Measurements from ENCODE around the gene AARS2.

The AARS2 gene

GRCh38 chr6:44258921-44259320, 54.2 kb downstream of the AARS2 start:
- no peak for ATAC-seq (replicated peaks; ENCODE audit: extremely low read depth, poor library complexity, severe bottlenecking)
- Mint-ChIP-seq H3K9me3 (no peaks in the 10 kb centered on the region), H3K27ac (ENCODE audit: low read depth) (peak overlapping the region; percentile 64), H3K4me3 (peak overlapping the region; percentile 85), H3K27me3 (no peaks in the 10 kb centered on the region), H3K4me1 (peaks cover 65% of the 10 kb centered on the region), H3K36me3 (ENCODE audit: insufficient read depth) (peaks cover 54% of the 10 kb centered on the region)
- no peak for DNase-seq (ENCODE audit: low spot score in 2 of 2)

GRCh38 chr6:44258325-44258863, 54.8 kb downstream of the AARS2 start:
- ATAC-seq (replicated peaks; ENCODE audit: extremely low read depth, poor library complexity, severe bottlenecking) = no peak
- Mint-ChIP-seq H3K9me3 (no peaks in the 10 kb centered on the region), H3K4me1 (peaks cover 65% of the 10 kb centered on the region), H3K27me3 (no peaks in the 10 kb centered on the region), H3K4me3 (peak overlapping the region; percentile 85), H3K36me3 (ENCODE audit: insufficient read depth) (peaks cover 57% of the 10 kb centered on the region), H3K27ac (ENCODE audit: low read depth) (peak overlapping the region; percentile 64)
- no peak for DNase-seq (ENCODE audit: low spot score in 2 of 2)

GRCh38 chr6:44257753-44258324, 55.3 kb downstream of the AARS2 start:
- Mint-ChIP-seq H3K4me3 (peak overlapping the region; percentile 85), H3K27ac (ENCODE audit: low read depth) (peak overlapping the region; percentile 64), H3K4me1 (peaks cover 65% of the 10 kb centered on the region), H3K36me3 (ENCODE audit: insufficient read depth) (peaks cover 59% of the 10 kb centered on the region), H3K9me3 (no peaks in the 10 kb centered on the region), H3K27me3 (no peaks in the 10 kb centered on the region)
- ATAC-seq (replicated peaks; ENCODE audit: extremely low read depth, poor library complexity, severe bottlenecking) (peak; percentile 7), DNase-seq (ENCODE audit: low spot score in 2 of 2) (no peak)

GRCh38 chr6:44257025-44257752, 56.0 kb downstream of the AARS2 start, which contains the start of gene SLC35B2:
TSS of gene SLC35B2 (minus strand) at chr6:44257528. CDS start at chr6:44257410, 118 bp downstream.
- Mint-ChIP-seq H3K27ac (ENCODE audit: low read depth) (peak within 1 kb of the TSS; percentile 80), H3K4me3 (peak within 1 kb of the TSS; percentile 85), H3K27me3 (no peaks in the 10 kb centered on the region), H3K9me3 (no peaks in the 10 kb centered on the region), H3K4me1 (peaks cover 61% of the 10 kb centered on the region), H3K36me3 (ENCODE audit: insufficient read depth) (peaks cover 64% of the 10 kb centered on the region)
- ATAC-seq (replicated peaks; ENCODE audit: extremely low read depth, poor library complexity, severe bottlenecking) (peak; percentile 76), DNase-seq (ENCODE audit: low spot score in 2 of 2) (peak; percentile 46 to 50)

- Mint-ChIP-seq H3K27ac (ENCODE audit: low read depth) (peak overlapping the region; percentile 80), H3K4me3 (peak overlapping the region; percentile 85), H3K4me1 (peaks cover 64% of the 10 kb centered on the region), H3K36me3 (ENCODE audit: insufficient read depth) (peaks cover 65% of the 10 kb centered on the region), H3K9me3 (no peaks in the 10 kb centered on the region), H3K27me3 (no peaks in the 10 kb centered on the region)
- DNase-seq (ENCODE audit: low spot score in 2 of 2) (no peak), ATAC-seq (replicated peaks; ENCODE audit: extremely low read depth, poor library complexity, severe bottlenecking) (peak; percentile 12)
These were observed 56.4 kb downstream of the AARS2 start for GRCh38 chr6:44256775-44257024.

- H3K4me3 Mint-ChIP-seq = peak overlapping the region; percentile 85
- ATAC-seq (replicated peaks; ENCODE audit: extremely low read depth, poor library complexity, severe bottlenecking) = peak; percentile 8
- peak overlapping the region; percentile 80 for H3K27ac Mint-ChIP-seq (ENCODE audit: low read depth)
- H3K36me3 Mint-ChIP-seq (ENCODE audit: insufficient read depth) = peaks cover 69% of the 10 kb centered on the region
- peaks cover 64% of the 10 kb centered on the region for H3K4me1 Mint-ChIP-seq
- no peaks in the 10 kb centered on the region for H3K9me3 Mint-ChIP-seq
- no peaks in the 10 kb centered on the region for H3K27me3 Mint-ChIP-seq
- DNase-seq (ENCODE audit: low spot score in 2 of 2) = no peak
These were observed 57.0 kb downstream of the AARS2 start for GRCh38 chr6:44255871-44256774.

- ATAC-seq (replicated peaks; ENCODE audit: extremely low read depth, poor library complexity, severe bottlenecking) (no peak), DNase-seq (ENCODE audit: low spot score in 2 of 2) (no peak)
- Mint-ChIP-seq H3K9me3 (no peaks in the 10 kb centered on the region), H3K27ac (ENCODE audit: low read depth) (peak overlapping the region; percentile 80), H3K27me3 (no peaks in the 10 kb centered on the region), H3K4me1 (peaks cover 66% of the 10 kb centered on the region), H3K36me3 (ENCODE audit: insufficient read depth) (peaks cover 72% of the 10 kb centered on the region), H3K4me3 (peak overlapping the region; percentile 85)
These were observed 57.9 kb downstream of the AARS2 start for GRCh38 chr6:44255105-44255808.

- Mint-ChIP-seq H3K27ac (ENCODE audit: low read depth) (peak overlapping the region; percentile 80), H3K36me3 (ENCODE audit: insufficient read depth) (peaks cover 77% of the 10 kb centered on the region), H3K4me1 (peaks cover 71% of the 10 kb centered on the region), H3K27me3 (no peaks in the 10 kb centered on the region), H3K4me3 (peak overlapping the region; percentile 85), H3K9me3 (no peaks in the 10 kb centered on the region)
- DNase-seq (ENCODE audit: low spot score in 2 of 2) (no peak), ATAC-seq (replicated peaks; ENCODE audit: extremely low read depth, poor library complexity, severe bottlenecking) (no peak)
These were observed 58.7 kb downstream of the AARS2 start for GRCh38 chr6:44254191-44255104.

- peak overlapping the region; percentile 80 for H3K27ac Mint-ChIP-seq (ENCODE audit: low read depth)
- H3K36me3 Mint-ChIP-seq (ENCODE audit: insufficient read depth) = peaks cover 83% of the 10 kb centered on the region
- H3K9me3 Mint-ChIP-seq = no peaks in the 10 kb centered on the region
- peaks cover 76% of the 10 kb centered on the region for H3K4me1 Mint-ChIP-seq
- H3K27me3 Mint-ChIP-seq = no peaks in the 10 kb centered on the region
- peak; percentile 28 for ATAC-seq (replicated peaks; ENCODE audit: extremely low read depth, poor library complexity, severe bottlenecking)
- peak overlapping the region; percentile 85 for H3K4me3 Mint-ChIP-seq
- DNase-seq (ENCODE audit: low spot score in 2 of 2) = no peak
These were observed 59.6 kb downstream of the AARS2 start for GRCh38 chr6:44253307-44254101.

GRCh38 chr6:44251576-44252524, 61.3 kb downstream of the AARS2 start:
- H3K9me3 Mint-ChIP-seq = no peaks in the 10 kb centered on the region
- H3K4me1 Mint-ChIP-seq = peaks cover 82% of the 10 kb centered on the region
- H3K4me3 Mint-ChIP-seq = no peak overlapping the region
- no peaks in the 10 kb centered on the region for H3K27me3 Mint-ChIP-seq
- DNase-seq (ENCODE audit: low spot score in 2 of 2) (no peak), ATAC-seq (replicated peaks; ENCODE audit: extremely low read depth, poor library complexity, severe bottlenecking) (no peak)
- H3K27ac Mint-ChIP-seq (ENCODE audit: low read depth) = no peak overlapping the region
- H3K36me3 Mint-ChIP-seq (ENCODE audit: insufficient read depth) = peaks cover 92% of the 10 kb centered on the region

All from central memory CD8-positive, alpha-beta T cell (primary cell).